ENCODE results near the gene GNE. TPM values are rescaled to one million over a fixed set of nuclear protein-coding genes. Genes with fewer than 3 reads are reported as not detected.
"Not testable (repeated sequence)": the region's sequence is repeated elsewhere in the genome, so short reads cannot be mapped to it uniquely, and the experiment has no call there.

Gene GNE
- total RNA-seq, 4 donors from 2014 or later = 9.6 to 20.0 (median 14.9) TPM

DNA sequence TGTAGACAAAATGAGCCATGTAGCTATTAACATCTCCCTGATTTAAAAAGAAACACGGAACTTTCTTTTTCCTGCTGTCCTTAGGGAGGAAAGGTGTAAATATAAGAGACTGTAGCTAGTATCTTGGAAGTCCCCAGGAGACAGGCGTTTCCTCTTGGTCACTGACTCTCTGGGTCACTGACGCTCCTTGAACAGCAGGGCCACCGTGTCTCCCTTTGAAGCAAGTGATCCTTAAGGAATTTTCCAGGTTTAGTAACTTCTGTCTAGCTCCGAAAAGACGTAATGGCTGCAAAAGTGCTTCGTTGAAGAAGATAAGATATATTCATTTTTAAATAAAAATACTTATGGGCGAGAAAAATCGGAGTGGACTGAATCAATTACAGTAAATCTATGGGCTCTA lies 68.3 kb downstream of the GNE start:
- H3K9me3 ChIP-seq = no peaks in the 10 kb centered on the region
- WGBS = 5% methylated on average over 9 of the region's 9 CpGs
- peaks cover 42% of the 10 kb centered on the region for H3K4me1 ChIP-seq
- H3K27me3 ChIP-seq = no peaks in the 10 kb centered on the region
- H3K27ac ChIP-seq = peak overlapping the region; percentile 92
- TF ChIP-seq, protein P1, sequence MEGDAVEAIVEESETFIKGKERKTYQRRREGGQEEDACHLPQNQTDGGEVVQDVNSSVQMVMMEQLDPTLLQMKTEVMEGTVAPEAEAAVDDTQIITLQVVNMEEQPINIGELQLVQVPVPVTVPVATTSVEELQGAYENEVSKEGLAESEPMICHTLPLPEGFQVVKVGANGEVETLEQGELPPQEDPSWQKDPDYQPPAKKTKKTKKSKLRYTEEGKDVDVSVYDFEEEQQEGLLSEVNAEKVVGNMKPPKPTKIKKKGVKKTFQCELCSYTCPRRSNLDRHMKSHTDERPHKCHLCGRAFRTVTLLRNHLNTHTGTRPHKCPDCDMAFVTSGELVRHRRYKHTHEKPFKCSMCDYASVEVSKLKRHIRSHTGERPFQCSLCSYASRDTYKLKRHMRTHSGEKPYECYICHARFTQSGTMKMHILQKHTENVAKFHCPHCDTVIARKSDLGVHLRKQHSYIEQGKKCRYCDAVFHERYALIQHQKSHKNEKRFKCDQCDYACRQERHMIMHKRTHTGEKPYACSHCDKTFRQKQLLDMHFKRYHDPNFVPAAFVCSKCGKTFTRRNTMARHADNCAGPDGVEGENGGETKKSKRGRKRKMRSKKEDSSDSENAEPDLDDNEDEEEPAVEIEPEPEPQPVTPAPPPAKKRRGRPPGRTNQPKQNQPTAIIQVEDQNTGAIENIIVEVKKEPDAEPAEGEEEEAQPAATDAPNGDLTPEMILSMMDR (IDR thresholded peaks at IDR 0.05) = no peak
- TF ChIP-seq EP300 (IDR thresholded peaks at IDR 0.05) (no peak), POLR2A (IDR thresholded peaks at IDR 0.05) (no peak), POLR2AphosphoS5 (IDR thresholded peaks at IDR 0.05) (no peak)
- no peak for DNase-seq (ENCODE audit: low spot score in 2 of 2)
- no peaks in the 10 kb centered on the region for H3K36me3 ChIP-seq
- H3K4me3 ChIP-seq = peak overlapping the region; percentile 67

DNA sequence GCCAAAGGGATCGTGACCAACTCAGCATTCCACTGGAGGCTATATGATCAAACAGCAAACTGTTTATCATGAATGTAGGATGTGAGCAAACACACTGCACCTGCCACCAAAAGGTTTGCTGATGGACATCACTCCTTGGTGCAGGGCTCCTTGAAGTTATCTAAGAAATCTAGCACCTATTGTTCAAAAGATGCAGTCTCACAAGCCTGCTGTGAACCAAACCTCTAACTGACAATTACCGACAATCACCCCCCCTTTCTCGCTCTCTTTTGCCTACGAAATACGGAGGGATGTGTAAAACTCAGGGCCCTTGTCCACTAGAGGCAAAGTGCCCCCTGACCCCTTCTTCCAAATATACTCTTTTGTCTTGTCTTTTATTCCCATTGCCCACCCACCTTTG lies 70.0 kb downstream of the GNE start:
- Histone ChIP-seq H3K36me3 (no peaks in the 10 kb centered on the region), H3K9me3 (no peaks in the 10 kb centered on the region), H3K4me1 (peaks cover 24% of the 10 kb centered on the region), H3K27ac (no peak overlapping the region), H3K27me3 (no peaks in the 10 kb centered on the region), H3K4me3 (no peak overlapping the region)
- DNase-seq (ENCODE audit: low spot score in 2 of 2) = no peak
- WGBS = 96% methylated on average over 5 of the region's 5 CpGs
- TF ChIP-seq POLR2A (IDR thresholded peaks at IDR 0.05) = no peak
- TF ChIP-seq, protein P1 (IDR thresholded peaks at IDR 0.05) = no peak
- TF ChIP-seq EP300 (IDR thresholded peaks at IDR 0.05) = no peak
- no peak for TF ChIP-seq POLR2AphosphoS5 (IDR thresholded peaks at IDR 0.05)

DNA sequence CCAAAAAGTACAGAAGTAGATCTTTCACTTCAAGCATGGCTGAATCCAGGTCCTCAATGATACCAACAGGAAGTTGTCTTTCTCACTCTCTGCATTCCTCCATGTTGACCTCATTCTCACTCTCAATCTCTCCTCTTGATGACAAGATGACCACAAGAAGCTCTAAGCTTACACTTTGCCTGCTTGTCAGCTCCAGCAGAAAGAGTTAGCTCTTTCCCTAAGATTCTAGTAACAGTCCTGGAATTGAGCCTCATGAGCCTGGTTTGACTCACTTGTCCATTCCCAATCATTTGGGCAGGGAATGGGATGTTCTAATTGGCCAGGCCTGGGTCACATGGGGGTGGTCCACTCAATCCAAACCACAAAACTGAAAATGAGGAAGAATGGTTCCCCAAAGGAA lies 70.8 kb downstream of the GNE start:
- Histone ChIP-seq H3K36me3 (no peaks in the 10 kb centered on the region), H3K9me3 (no peaks in the 10 kb centered on the region), H3K4me1 (peaks cover 16% of the 10 kb centered on the region), H3K4me3 (no peak overlapping the region), H3K27me3 (no peaks in the 10 kb centered on the region), H3K27ac (no peak overlapping the region)
- TF ChIP-seq POLR2A (IDR thresholded peaks at IDR 0.05) (no peak), POLR2AphosphoS5 (IDR thresholded peaks at IDR 0.05) (no peak), EP300 (IDR thresholded peaks at IDR 0.05) (no peak)
- TF ChIP-seq, protein P1 (IDR thresholded peaks at IDR 0.05) = no peak
- no peak for DNase-seq (ENCODE audit: low spot score in 2 of 2)

DNA sequence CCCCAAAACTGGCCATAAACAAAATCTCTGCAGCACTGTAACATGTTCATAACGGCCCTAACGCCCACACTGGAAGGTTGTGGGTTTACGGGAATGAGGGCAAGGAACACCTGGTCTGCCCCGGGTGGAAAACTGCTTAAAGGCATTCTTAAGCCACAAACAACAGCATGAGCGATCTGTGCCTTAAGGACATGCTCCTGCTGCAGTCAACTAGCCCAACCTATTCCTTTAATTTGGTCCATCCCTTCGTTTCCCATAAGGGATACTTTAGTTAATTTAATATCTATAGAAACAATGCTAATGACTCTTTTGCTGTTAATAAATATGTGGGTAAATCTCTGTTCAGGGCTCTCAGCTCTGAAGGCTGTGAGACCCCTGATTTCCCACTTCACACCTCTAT lies 78.0 kb downstream of the GNE start:
- not testable (repeated sequence) for DNase-seq (ENCODE audit: low spot score in 2 of 2); H3K36me3 ChIP-seq; H3K4me3 ChIP-seq; H3K9me3 ChIP-seq; H3K27me3 ChIP-seq; H3K4me1 ChIP-seq; H3K27ac ChIP-seq
- WGBS = 81% methylated on average over 6 of the region's 6 CpGs

DNA sequence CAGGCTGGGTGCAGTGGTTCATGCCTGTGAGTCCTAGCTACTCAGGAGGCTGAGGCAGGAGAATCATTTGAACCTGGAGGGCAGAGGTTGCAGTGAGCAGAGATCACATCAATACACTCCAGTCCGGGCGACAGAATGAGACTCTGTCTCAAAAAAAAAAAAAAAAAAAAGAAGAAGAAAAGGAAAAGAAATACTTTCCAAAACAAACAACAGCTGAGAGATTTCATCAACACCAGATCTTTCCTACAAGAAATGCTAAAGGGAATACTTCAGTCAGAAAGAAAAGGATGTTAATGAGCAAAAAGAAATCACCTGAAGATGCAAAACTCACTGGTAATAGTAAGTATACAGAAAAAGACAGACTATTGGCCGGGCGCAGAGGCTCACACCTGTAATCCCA lies 80.7 kb downstream of the GNE start:
- no peak overlapping the region for H3K27ac ChIP-seq
- no peaks in the 10 kb centered on the region for H3K36me3 ChIP-seq
- WGBS = 79% methylated on average over 4 of the region's 4 CpGs
- H3K4me3 ChIP-seq = no peak overlapping the region
- no peak for DNase-seq (ENCODE audit: low spot score in 2 of 2)
- no peaks in the 10 kb centered on the region for H3K27me3 ChIP-seq
- H3K9me3 ChIP-seq = no peaks in the 10 kb centered on the region
- no peak for TF ChIP-seq EP300 (IDR thresholded peaks at IDR 0.05)
- TF ChIP-seq POLR2A (IDR thresholded peaks at IDR 0.05) = no peak
- TF ChIP-seq, protein P1 (IDR thresholded peaks at IDR 0.05) = no peak
- no peak for TF ChIP-seq POLR2AphosphoS5 (IDR thresholded peaks at IDR 0.05)
- H3K4me1 ChIP-seq = no peaks in the 10 kb centered on the region

DNA sequence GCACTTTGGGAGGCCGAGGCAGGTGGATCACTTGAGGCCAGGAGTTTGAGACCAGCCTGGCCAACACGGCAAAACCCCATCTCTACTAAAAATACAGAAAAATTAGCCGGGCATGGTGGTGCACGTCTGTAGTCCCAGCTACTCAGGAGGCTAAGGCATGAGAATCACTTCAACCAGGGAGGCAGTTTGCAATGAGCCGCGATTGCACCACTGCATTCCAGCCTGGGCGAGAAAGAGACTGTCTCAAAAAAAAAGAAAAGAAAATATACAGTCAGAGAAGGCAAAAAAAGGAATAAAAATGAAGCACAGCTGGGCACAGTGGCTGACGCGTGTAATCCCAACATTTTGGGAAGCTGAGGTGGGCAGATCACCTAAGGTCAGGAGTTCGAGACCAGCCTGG lies 81.8 kb downstream of the GNE start:
- H3K27me3 ChIP-seq; DNase-seq (ENCODE audit: low spot score in 2 of 2); H3K4me1 ChIP-seq; H3K4me3 ChIP-seq; H3K36me3 ChIP-seq; H3K27ac ChIP-seq; H3K9me3 ChIP-seq: not testable (repeated sequence)
- 95% methylated on average over 10 of the region's 10 CpGs for WGBS

DNA sequence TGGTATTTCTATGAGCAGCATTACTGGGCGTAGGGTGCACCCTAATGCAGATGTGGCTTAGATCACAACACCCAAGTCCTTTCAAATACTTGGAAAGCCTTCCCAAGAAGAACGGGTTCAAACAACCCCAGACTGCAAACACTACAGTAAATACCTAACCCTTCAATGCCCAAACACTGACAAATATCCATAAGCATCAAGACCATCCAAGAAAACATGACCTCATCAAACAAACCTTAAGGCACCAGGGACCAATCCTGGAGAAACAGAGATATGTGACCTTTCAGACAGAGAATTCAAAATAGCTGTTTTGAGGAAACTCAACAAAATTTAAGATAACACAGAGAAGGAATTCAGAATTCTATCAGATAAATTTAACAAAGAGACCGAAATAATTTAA lies 83.0 kb downstream of the GNE start:
- not testable (repeated sequence) for H3K27ac ChIP-seq; H3K9me3 ChIP-seq; H3K4me1 ChIP-seq; H3K4me3 ChIP-seq; DNase-seq (ENCODE audit: low spot score in 2 of 2); H3K36me3 ChIP-seq; H3K27me3 ChIP-seq
- 92% methylated on average over 3 of the region's 3 CpGs for WGBS

Measured in suprapubic skin (tissue), 4 donors.